Uterus (tissue), 2 donors: ENCODE measurements around the gene MYLIP.

Experiments used
- CTCF ChIP-seq, 4 experiments: fragments of 200-600 bp in 2 of 4; fragments of 450-650 bp in 2 of 4; sonication (generic) in 2 of 4; IDR thresholded peaks; one replicate each; pipeline ENCODE4 v1.5.1; 2016 to 2019; ENCODE audit warnings: antibody characterized with exemption in 4 of 4, mild to moderate bottlenecking in 2 of 4, moderate library complexity in 1 of 4
- POLR2A ChIP-seq, 2 donors: fragments of 450-650 bp; IDR thresholded peaks; one replicate each; pipeline ENCODE4 v1.6.1; 2016; ENCODE audit warnings: antibody characterized with exemption in 2 of 2, mild to moderate bottlenecking in 1 of 2, moderate library complexity in 1 of 2

- TF ChIP-seq CTCF (IDR thresholded peaks at IDR 0.05) (no peak), POLR2A (IDR thresholded peaks at IDR 0.05) (no peak)
These were observed 23.0 kb upstream of the MYLIP start for GRCh38 chr6:16105854-16106253.
